Myocyte (in vitro differentiated cells): ENCODE measurements around the gene TTLL13. TPM values are rescaled to one million over a fixed set of nuclear protein-coding genes. Genes with fewer than 3 reads are reported as not detected.

Experiments used
- DNase-seq: peaks from one replicate; pipeline ENCODE4 v3.0.0-alpha.2; 2012; ENCODE audit warnings: low read depth
- total RNA-seq: library from RNA; depleted of rRNA; stranded (reverse); fragments of >200 nt; gene quantifications from 2 replicates; pipeline ENCODE4 v1.2.3, GENCODE V29; 2014

The TTLL13 gene
- total RNA-seq, 1 donor from 2014 or later: 0.08 TPM

- no peak for DNase-seq
Measured at GRCh38 chr15:90307661-90308060, 58.3 kb downstream of the TTLL13 start.

- peak; percentile 82 for DNase-seq
Measured at GRCh38 chr15:90309020-90309419, 59.7 kb downstream of the TTLL13 start.

Other genes with a start within 250 kb of the TTLL13 start
- gene ZNF710, start 248.2 kb upstream of the TTLL13 start, total RNA-seq: 5.3 and 6.3 TPM in 2 replicates
- 222 and 295 TPM in 2 replicates for gene IDH2, start 147.1 kb upstream of the TTLL13 start, total RNA-seq
- gene SEMA4B, start 48.2 kb upstream of the TTLL13 start, total RNA-seq: 1.8 and 3.5 TPM in 2 replicates
- gene CIB1, start 15.6 kb upstream of the TTLL13 start, total RNA-seq: 9.2 and 17.7 TPM in 2 replicates
- 5.2 and 11.2 TPM in 2 replicates for gene GDPGP1, start 15.3 kb upstream of the TTLL13 start, total RNA-seq
- 153 and 189 TPM in 2 replicates for gene NGRN, start 16.1 kb downstream of the TTLL13 start, total RNA-seq
- gene ZNF774, start 102.7 kb downstream of the TTLL13 start, total RNA-seq: 3.4 TPM in 2 replicates
- gene IQGAP1, start 138.7 kb downstream of the TTLL13 start, total RNA-seq: 66.3 and 95.9 TPM in 2 replicates